GM12873 (cell line): Measurements from ENCODE around the gene L3MBTL1.

Experiments used
- TF ChIP-seq, protein P1 (sequence below): IDR thresholded peaks from 2 replicates; pipeline ENCODE4 v1.5.1; 2012; ENCODE audit warnings: low read depth, mild to moderate bottlenecking, moderate library complexity, low read length, control low read depth; ENCODE audit not compliant: insufficient read depth; ENCODE audit errors: missing control alignments

Gene L3MBTL1

DNA sequence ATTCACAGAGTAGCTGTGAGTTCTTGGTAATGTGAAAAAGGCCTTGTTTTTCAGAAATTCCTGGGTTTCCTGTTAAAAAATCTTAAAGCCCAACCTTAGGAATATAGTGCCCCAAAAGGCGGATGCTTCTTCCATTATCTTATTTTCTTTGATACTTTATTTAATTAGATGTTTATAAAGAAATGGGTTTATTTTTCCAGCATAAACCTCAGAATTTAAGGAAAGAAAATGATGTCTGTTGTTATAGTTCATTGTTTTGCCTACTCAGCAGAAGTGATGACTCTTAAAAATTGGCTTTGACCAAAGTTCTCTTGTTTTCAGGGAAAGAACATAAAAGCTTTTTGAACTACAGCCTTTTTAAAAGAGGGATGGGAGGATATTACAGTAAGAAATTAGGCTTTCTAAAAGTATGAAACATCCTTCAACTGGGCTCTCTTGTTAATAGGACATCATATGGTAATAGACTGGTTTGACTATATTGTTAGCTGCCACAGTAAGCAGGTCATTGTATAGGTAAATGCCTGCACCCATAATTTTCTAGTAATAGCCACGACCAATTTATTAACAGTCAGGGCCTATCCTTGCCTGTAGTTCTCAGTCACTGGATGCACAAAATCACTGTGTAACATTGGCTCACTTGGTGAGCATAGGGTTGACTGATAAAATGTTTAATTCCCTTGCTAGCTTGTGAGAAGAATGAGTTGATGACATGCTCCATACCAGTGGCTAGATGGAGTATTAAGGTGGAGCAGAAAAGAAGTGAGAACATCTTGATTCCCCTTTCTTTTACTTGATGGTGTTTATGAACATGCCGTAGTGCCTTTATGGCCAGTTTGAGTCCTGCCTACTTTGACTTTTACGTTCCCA lies 44.6 kb upstream of the L3MBTL1 start:
- TF ChIP-seq, protein P1, sequence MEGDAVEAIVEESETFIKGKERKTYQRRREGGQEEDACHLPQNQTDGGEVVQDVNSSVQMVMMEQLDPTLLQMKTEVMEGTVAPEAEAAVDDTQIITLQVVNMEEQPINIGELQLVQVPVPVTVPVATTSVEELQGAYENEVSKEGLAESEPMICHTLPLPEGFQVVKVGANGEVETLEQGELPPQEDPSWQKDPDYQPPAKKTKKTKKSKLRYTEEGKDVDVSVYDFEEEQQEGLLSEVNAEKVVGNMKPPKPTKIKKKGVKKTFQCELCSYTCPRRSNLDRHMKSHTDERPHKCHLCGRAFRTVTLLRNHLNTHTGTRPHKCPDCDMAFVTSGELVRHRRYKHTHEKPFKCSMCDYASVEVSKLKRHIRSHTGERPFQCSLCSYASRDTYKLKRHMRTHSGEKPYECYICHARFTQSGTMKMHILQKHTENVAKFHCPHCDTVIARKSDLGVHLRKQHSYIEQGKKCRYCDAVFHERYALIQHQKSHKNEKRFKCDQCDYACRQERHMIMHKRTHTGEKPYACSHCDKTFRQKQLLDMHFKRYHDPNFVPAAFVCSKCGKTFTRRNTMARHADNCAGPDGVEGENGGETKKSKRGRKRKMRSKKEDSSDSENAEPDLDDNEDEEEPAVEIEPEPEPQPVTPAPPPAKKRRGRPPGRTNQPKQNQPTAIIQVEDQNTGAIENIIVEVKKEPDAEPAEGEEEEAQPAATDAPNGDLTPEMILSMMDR = no peak

DNA sequence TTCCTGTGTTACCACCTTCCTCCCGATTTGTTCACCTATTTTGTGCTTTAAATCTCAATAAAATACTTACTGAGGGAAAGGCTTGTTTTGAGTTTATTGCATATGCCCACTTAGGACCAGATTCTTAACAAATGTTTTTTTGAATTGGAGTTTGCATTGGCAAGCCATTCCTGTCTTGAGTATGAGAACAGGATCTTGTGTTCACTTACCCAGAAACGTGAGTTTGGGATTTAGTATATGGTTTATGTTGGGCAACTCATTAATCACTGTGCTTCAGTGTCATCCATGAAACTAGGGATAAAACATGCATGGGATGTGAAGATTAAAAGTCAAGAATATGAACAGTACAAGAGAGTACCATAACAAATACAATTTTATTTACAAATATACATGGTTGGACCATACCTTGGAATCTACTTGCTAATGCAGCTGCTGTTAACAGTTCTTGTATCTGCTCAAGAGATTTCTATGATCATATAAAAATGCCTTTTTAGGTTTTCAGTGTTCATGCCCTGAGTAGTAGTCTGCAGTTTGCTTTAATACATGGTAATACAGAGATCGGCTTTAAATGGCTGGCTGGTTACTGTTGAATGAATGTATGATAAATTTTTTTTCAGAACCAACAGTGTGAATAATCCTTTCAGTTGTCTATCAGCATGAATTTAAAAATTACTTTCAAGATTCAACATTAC lies 43.8 kb upstream of the L3MBTL1 start:
- TF ChIP-seq, protein P1 = no peak

DNA sequence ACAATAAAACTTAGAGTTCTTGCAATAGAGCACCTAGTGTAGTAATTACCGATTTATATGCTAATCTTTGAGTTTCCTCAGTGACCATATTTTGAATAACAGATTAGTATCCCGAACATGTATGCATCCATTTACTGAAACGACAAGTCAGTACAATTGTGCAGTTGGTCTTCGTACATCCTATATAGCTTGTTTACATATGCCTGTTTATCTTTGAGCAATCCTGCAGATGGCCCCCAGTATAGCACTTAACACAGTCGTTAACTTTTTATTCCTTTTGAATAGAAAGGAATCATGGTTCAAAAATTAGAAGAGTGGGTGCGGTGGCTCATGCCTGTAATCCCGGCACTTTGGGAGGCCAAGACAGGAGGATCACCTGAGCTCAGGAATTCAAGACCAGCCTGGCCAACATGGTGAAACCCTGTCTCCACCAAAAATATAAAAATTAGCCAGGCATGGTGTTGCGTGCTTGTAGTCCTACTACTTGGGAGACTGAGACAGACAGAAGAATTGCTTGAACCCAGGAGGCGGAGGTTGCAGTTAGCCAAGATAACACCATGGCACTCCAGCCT lies 43.2 kb upstream of the L3MBTL1 start:
- TF ChIP-seq, protein P1 = no peak

DNA sequence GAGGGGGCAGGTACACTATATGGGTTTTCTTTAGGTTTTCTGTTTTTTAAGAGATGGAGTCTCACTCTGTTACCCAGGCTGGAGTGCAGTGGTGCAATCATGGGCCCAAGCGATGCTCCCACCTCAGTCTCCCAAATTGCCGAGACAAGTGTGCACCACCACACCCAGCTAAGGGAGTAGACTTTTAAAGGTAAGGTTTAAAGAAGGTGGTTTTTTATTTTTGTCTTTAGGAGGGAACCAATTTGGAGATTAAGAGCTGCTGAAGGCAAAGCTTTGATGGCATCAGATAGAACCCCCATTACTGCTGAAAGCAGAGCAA lies 41.9 kb upstream of the L3MBTL1 start:
- TF ChIP-seq, protein P1 = no peak

DNA sequence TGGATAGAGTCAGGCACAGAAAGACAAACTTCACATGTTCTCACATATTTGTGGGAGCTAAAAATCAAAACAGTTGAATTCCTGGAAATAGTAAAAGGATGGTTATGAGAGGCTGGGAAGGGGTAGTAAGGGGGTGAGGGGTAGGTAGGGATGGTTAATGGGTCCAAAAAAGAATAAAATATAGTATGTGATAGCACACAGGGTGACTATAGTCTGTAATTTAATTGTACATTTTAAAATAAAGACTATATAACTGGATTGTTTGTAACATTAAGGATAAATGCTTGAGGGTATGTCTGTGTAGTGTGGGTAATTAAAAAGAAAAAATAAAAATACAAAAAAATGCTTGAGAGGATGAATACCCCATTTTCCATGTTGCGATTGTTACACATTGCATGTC lies 39.9 kb upstream of the L3MBTL1 start:
- TF ChIP-seq, protein P1 = no peak

DNA sequence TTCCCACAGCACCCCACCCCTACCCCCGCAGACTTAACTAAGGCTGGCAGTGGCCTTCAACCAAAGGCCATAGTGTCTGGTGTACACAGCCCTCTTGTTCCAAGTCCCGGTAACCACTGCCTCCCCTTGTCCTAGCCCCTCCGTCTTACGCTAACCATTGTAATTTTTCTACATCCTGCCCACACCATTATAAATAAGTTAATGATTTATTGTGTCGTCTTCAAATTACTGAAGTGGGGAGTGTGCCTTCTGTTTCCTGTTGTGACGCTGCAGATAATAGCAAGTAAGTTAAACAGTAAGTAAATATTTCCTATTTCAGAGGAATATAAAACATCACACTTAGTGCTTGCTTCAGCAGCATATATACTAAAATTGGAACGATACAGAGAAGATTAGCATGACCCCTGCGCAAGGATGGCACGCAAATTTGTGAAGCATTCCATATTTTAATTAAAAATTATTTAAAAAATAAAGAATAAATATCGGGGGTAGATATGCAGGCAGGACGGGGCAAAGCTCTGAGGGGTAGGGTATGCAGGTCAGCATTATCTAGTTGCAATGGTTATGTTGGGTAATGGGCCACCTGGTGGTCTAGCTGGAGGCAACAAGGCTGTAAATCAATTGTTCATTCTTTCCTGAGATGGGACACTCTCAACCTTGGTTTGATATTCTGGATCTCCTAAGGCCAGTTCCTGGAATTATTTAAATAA lies 34.7 kb upstream of the L3MBTL1 start:
- TF ChIP-seq, protein P1 = peak; percentile 13

DNA sequence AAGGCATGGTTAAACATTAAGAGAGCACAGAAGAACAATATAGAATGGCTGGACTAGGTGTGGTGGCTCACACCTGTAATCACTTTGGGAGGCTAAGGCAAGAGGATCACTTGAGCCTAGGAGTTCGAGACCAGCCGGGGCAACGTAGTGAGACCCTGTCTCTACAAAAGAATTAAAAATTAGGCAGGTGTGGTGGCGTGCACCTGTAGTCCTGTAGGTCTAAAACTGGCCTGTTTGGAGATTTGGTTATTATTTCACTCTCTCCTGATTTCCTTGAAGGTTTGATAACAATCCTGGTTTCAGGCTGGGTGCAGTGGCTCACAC lies 34.2 kb upstream of the L3MBTL1 start:
- TF ChIP-seq, protein P1 = no peak
